Muscle of arm (tissue), 12 donors: ENCODE results near the gene FA2H. TPM values are rescaled to one million over a fixed set of nuclear protein-coding genes. Genes with fewer than 3 reads are reported as not detected.
"Not testable (repeated sequence)": the region's sequence is repeated elsewhere in the genome, so short reads cannot be mapped to it uniquely, and the experiment has no call there.

ENCODE experiments used
- DNase-seq: peaks from one replicate; pipeline ENCODE4 v3.0.0-alpha.2; 2013
- polyA plus RNA-seq, 12 donors: library from polyadenylated mRNA; unstranded; fragments of 120-200 nt; gene quantifications; one replicate each; pipeline ENCODE4 v1.2.1, GENCODE V29; 2013; ENCODE audit not compliant: insufficient read length in 12 of 12

Gene FA2H
- polyA plus RNA-seq, 12 donors: 0.08 to 6.8 (median 0.15) TPM; not detected in 4

DNA sequence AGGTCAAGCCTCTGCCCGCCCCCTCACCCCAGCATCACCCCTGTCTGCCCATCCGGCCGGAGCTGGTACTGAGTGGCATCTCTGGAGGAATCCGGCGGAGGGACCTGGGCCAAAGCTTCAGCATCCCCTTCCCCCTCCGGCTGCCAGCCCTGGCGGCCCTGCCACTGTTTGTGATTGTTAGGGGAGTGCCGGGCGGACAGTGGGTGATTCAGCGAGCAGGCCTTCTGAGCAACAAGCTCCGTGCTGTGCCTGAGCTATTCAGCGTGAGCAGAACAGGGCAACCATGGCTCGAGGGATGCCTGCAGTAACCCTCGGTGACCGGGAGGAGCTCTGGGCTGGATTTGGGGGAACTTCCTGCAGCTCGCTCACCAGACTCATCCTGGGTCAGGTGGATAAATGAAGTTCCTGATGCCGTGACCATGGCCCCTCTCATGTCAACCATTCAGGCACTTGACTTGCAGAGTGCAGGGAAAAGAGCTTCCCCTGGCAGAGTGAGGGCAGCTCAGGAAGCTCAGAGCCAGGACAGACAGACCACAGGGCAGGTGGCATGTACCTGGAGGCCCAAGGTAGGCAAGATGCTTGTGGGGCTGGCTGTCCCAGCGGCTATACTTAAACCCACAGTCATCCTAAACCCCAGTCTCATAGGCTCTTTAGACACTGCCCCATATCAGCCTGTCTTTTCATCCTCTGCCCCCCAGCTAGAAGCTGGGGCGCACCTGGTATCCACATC, 49.6 kb downstream of the FA2H start:
- DNase-seq: no peak

DNA sequence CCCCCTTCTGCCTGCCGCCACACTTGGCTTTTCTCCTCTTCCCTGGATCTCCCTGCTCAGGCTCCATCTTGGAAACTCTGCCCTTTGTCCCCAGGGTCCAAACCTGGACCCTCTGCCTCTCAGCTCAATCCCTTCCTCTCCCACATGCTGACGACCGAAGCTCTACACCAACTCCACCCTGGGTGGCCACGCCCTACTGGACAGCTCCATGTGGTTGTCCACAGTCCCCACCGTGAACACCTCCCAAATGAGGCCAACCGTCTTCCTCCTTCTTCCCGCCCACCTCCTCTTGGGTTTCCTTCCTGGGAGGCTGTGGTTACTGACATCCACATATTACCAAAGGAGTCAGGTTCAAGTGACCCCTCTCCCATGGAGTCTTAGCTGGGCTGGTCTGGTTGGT, 51.4 kb downstream of the FA2H start:
- no peak for DNase-seq

DNA sequence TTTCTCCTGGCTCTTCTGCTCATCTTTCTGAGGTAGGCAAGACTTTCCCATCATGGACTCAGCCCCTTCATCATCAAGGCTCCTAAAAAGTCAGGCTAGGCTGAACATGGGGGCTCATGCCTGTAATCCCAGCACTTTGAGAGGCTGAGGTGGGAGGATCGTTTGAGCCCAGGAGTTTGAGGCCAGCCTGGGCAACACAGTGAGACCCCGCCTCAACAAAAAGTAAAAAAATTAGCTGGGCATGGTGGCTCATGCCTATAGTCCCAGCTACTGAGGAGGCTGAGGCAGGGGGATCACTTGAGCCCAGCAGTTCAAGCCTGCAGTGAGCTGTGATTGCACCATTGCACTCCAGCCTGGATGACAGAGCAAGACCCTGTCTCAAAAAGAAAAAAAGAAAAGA, 52.5 kb downstream of the FA2H start:
- DNase-seq: not testable (repeated sequence)

DNA sequence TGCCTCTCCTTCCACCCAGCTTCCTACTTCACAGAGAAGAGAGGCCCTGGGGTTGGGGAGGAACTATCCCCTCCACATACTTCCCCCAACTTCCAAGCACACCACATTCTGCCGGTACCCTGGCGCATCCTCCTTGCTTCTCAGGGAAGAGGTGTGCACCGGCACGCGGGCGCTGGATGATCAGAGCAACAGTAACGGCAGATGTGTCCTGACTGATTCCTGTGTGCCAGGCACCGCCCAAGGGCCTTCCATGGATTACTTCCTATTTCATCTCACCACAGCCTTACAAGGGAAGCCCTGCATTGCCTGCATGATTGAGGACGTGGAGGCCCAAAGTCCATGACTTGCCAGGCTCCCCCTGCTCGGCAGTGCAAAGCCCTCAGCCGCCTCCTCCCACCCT, 52.9 kb downstream of the FA2H start:
- no peak for DNase-seq

DNA sequence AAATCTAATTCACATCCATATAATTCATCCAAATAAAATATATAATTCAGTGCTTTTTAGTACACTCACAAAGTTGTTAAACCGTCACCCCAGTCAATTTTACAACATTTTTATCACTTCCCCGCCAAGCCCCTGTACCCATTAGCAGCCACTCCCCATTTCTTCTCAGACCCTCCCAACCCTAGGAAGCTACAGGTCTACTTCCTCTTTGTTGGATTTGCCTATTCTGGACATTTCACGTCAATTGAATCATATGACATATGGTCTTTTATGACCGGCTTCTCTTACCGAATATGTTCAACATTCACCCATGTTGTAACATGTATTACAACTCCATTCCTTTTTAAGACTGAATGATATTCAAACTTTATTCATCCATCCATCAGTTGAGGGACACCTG, 54.0 kb downstream of the FA2H start:
- no peak for DNase-seq

- no peak for DNase-seq
Measured at GRCh38 chr16:74718741-74719610, 55.6 kb downstream of the FA2H start.

DNA sequence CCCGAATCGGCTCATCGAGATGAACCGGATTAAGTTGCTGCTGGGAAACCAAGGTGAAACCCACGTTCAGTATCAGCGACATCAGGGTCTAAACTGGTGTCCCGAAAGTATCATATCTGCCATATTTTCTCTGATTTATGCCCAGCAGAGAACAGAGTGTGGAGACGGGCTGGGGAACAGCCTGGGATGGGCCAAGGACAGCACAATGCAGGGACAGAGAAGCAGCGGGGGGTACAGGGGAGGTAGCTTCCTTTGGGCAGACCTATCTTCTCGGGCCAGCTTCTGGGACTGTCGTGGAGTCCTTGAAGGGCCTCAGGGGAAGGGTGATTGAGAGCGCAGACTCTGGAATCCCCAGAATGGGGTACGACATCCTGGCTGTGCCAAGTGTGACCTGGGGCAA, 56.5 kb downstream of the FA2H start:
- no peak for DNase-seq

DNA sequence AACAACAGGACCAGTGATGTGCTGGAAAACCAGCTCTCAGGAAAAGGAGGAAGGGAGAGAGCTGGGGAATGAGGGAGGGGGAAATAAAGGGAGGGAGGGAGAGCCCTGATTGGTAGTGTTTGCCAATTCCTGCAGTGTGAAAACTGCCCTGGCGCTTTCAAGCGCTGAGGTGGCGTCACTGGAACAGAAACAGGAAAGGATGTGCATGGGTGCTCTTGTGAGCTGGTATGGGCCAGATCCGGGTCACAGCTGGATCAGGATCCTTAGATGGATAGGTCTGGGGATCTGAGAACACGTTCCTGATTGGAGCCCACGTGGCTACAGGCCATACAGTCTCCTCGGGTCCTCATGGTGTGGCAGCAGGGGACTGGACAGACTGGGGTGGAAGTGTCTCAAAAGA, 57.3 kb downstream of the FA2H start:
- no peak for DNase-seq

- DNase-seq: no peak
Measured at GRCh38 chr16:74716355-74716754, 58.3 kb downstream of the FA2H start.

DNA sequence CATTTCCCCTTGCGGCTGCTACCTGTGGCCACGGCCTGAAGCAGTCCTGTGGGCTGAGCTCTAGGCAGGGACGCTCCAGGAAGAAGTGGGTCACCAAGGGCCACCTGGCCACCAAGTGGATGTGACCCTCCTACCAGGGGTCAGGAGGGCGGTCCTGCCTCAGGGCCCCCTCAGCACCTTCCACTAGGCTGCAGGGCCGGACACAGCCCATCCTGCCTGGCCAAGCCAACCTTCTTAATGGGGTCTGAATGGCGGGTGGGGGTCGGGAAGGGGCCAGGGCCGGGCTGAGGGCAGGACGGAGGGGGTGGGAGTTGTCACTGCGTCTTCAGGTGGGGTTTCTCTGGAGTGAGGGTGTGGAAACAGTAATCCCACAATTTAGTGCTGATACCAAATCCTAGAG, 60.7 kb downstream of the FA2H start:
- DNase-seq: no peak

- no peak for DNase-seq
Measured at GRCh38 chr16:74713325-74713724, 61.3 kb downstream of the FA2H start.

DNA sequence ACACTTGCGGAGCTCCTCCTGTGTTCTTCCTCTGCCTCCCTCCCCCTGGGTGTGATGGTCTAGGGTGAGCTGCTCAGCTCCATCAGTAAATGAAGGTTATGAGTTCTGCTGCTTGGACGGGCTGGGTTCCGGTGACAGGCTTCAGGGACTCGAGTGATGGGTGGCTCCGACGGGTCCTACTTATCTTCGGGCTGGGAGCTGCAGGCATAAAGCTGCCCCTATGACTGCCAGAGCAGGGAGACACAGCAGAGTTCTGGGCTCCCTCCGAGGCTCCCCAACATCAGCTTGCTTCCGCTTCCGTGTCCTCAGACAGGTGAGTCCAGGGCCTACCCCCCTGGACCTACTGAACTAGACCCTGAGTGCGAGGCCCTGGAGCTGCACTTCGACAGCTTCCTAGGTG, 62.7 kb downstream of the FA2H start:
- DNase-seq: no peak

DNA sequence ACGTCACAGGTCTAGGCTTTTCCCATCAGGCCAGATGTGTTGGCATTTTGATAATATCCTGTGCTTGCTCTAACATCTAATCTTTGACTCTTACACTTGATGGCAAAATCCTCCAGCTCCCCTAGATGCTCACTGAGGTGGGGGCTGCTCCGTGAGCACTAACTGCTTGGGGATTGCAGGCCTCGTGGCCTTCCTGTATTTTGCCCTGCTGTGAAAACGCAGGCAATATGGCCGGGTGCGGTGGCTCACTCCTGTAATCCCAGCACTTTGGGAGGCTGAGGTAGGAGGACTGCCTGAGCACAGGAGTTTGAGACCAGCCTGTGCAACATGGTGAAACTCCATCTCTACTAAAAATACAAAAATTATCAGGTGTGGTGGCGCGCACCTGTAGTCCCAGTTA, 64.2 kb downstream of the FA2H start:
- DNase-seq: no peak

DNA sequence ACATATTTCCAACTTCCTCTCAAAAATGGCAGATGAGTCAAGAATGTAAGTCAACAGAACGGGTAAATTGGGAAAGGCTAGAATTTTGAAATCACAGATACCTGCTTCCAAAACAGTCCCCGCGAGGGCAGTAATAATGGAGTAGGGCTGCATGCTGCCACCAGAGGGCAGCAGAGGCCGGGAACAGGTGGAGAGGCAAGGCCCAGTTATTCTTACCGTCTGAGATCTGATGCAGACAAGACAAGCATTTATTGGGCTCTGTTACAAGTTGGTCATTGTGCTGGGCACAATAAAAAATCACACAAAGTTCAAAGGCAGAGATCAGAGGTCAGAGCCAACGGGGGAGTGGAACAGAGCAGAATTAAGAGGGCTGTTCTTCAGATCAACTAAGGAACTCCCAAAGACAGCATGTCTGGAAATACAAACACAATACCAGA, 65.2 kb downstream of the FA2H start:
- DNase-seq: peak; percentile 74

DNA sequence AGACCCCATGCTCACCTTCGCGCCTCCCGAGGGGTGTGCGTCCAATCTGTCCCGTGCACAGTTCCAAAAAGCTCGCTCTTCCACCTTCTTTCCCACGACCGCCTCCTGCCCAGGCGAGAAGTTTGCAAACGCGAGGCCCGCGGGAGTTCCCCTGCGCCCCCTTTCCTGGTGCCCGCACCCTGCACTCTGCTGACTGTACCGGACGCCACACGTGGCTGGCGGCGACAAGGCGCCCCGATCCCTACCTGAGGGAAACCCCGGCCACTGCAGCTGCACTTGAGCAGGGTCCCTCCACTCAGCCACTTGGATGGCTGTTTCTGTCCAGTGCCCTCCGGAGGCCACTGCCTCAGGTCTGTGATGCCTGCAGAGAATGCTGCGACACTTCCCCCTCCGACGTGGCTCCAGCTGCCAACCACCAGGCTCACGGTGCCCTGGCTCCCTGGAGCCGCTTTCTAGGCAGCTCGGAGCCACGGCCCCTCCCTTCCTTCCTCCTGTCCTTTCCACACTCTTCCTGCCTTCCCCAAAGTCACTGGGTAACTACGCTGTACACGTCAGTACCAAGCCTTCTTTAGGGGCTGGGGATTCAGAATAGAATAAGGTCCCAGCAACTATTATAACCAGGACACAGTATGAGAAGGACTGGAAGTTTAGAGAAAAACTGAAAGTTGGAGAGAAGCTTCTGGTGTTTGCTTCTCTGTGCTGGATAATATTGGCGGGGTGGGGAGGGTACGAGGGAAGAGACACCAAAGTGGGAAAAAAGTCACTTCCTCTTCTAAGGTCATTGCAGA, 74.0 kb downstream of the FA2H start, which contains the start of gene MLKL:
MLKL (minus strand) TSS at position 425 of the 788 bp plus-strand sequence. CDS start 5,105 bp downstream, outside the sequence.
- DNase-seq: peak; percentile 28

DNA sequence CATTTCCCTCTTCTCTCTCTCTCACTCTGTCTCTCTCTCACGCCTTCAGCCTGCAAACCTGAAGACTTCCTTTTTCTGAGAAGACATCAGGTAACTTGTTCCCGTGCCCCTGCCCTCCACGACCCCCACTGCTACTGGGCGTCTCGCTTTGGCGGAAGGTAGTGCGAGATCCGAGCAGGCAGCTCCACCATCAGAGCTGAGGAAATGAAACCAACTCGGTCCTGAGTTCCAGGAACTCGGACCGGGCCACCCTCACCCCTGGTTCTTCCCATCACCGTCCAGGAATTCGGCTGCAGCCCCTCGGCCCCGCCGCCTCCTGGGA, 74.5 kb downstream of the FA2H start:
- DNase-seq: peak; percentile 9

DNA sequence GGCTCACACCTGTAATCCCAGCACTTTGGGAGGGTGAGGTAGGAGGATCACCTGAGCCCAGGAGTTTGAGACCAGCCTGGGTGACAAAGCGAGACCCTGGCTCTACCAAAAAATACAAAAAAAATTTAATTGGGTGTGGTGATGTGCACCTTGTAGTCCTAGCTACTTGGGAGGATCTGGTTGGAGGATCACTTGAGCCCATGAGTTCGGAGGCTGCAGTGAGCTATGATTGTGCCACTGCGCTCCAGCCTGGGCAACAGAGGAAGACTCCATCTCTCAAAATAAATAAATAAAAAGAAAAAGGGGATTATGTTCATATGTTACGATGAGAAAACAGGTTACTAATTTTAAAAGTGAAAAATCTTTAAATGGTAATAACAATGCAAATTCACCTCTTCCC, 75.0 kb downstream of the FA2H start:
- DNase-seq: no peak

DNA sequence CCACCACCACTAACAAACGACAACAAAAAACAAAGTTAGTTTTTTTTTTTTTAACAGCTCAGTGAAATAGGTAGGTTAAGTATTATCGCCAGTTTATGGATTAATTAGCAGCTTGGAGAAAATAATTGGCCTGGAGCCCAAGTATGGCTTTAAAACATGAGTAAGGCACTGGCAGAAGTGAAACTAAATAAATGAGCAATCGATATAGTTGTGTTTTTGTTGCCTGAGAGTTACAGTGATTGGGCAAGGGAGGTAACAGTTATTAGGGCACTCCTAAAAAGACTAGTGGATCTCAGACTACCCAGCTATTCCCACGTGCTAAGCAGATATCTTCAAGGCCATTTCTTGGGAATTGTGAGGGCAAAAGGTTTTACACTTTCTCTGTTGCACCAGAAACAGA, 76.4 kb downstream of the FA2H start:
- DNase-seq: no peak

GRCh38 chr16:74695450-74696422, 78.9 kb downstream of the FA2H start:
- DNase-seq: peak; percentile 83

DNA sequence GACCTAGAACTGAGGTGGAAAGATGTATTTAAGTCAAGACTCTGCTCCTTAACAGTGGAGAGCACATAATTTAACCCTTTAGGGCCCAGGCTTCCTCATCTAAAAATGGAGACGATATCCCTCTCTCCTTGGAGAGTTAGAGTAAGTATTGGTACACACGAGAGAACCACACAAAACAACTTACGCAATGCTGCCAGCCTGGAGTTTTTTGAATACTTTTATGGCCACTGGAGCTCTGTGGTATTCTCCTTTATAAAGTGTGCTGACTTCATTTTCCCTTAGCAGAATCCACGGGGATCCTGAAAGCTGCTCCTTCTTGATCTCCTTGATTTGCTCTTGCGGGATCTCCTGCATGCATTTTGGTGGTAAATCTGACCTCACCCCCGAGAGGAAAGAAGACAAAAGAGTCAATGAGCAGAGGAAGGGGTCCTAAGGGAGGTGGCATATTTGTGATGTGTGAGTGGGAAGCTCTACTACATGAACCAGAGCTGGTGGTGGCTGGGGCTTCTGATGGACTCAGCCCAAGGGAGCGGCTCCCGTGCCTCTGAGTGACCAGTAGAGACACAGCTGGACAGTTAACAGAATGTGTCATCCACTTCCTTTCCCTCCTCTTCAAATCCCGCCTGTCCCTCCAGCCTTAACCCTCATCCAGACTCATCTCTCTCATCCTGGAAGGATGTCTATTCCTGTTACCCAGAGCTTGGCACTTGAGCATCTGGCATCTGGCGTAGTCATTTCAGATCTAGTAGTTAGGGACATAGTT, 83.3 kb downstream of the FA2H start:
- no peak for DNase-seq
